Non-pigmented ciliary epithelial cell (primary cell): ENCODE data around the gene FAM171A1.

ENCODE experiments used
- DNase-seq: peaks from one replicate; pipeline ENCODE4 v3.0.0-alpha.2; 2010; ENCODE audit warnings: low read depth

Gene FAM171A1

GRCh38 chr10:15373199-15373598 is 2.1 kb upstream of the FAM171A1 start:
- no peak for DNase-seq

GRCh38 chr10:15370212-15370855 is 755 bp downstream of the FAM171A1 start:
- no peak for DNase-seq

- no peak for DNase-seq
Measured at GRCh38 chr10:15369256-15370211, 1.6 kb downstream of the FAM171A1 start.

- no peak for DNase-seq
Measured at GRCh38 chr10:15368101-15368855, 2.8 kb downstream of the FAM171A1 start.

GRCh38 chr10:15367296-15368085 is 3.6 kb downstream of the FAM171A1 start:
- DNase-seq, result no peak

GRCh38 chr10:15365692-15366091 is 5.4 kb downstream of the FAM171A1 start:
- no peak for DNase-seq

- DNase-seq, result no peak
Measured at GRCh38 chr10:15364001-15364400, 7.1 kb downstream of the FAM171A1 start.

GRCh38 chr10:15363031-15363430 is 8.1 kb downstream of the FAM171A1 start:
- DNase-seq, result no peak

GRCh38 chr10:15361131-15361530 is 10.0 kb downstream of the FAM171A1 start:
- no peak for DNase-seq

- DNase-seq, result no peak
Measured at GRCh38 chr10:15360566-15360965, 10.5 kb downstream of the FAM171A1 start.

GRCh38 chr10:15353471-15354017 is 17.5 kb downstream of the FAM171A1 start:
- DNase-seq, result no peak

GRCh38 chr10:15352836-15353235 is 18.3 kb downstream of the FAM171A1 start:
- DNase-seq, result no peak

- no peak for DNase-seq
Measured at GRCh38 chr10:15352201-15352600, 18.9 kb downstream of the FAM171A1 start.

GRCh38 chr10:15351099-15351820 is 19.8 kb downstream of the FAM171A1 start:
- no peak for DNase-seq

GRCh38 chr10:15349112-15349511 is 22.0 kb downstream of the FAM171A1 start:
- DNase-seq, result no peak

GRCh38 chr10:15348579-15348978 is 22.5 kb downstream of the FAM171A1 start:
- DNase-seq, result no peak

- DNase-seq, result no peak
Measured at GRCh38 chr10:15347150-15347549, 23.9 kb downstream of the FAM171A1 start.

GRCh38 chr10:15346440-15347141 is 24.5 kb downstream of the FAM171A1 start:
- DNase-seq, result no peak

GRCh38 chr10:15345450-15345849 is 25.6 kb downstream of the FAM171A1 start:
- no peak for DNase-seq

- DNase-seq, result peak; percentile 58
Measured at GRCh38 chr10:15344876-15345285, 26.2 kb downstream of the FAM171A1 start.
